Transverse colon (tissue), 4 donors: Measurements from ENCODE around the gene SCRN3. TPM values are rescaled to one million over a fixed set of nuclear protein-coding genes. Genes with fewer than 3 reads are reported as not detected.

Experiments
- DNase-seq: peaks from one replicate; pipeline ENCODE4 v3.0.0-alpha.2; 2019
- H3K27ac ChIP-seq, 4 donors: fragments of 200-600 bp; sonication (generic); 2 replicates each; pipeline ENCODE4 v1.5.1; 2016 to 2018; ENCODE audit warnings: inconsistent platforms in 4 of 4
- H3K27me3 ChIP-seq: fragments of 200-600 bp; sonication (generic); 2 replicates; pipeline ENCODE4 v1.5.1; 2017; ENCODE audit warnings: inconsistent platforms
- H3K36me3 ChIP-seq, 4 donors: fragments of 200-600 bp; sonication (generic); 2 replicates each; pipeline ENCODE4 v1.5.1; 2017 to 2019; ENCODE audit warnings: inconsistent platforms in 4 of 4
- H3K4me1 ChIP-seq, 4 donors: fragments of 200-600 bp; sonication (generic); 2 replicates each; pipeline ENCODE4 v1.5.1; 2017 to 2020; ENCODE audit warnings: inconsistent platforms in 4 of 4
- H3K4me3 ChIP-seq, 4 donors: fragments of 200-600 bp; sonication (generic); 1 replicate in 1 of 4; 2 replicates in 3 of 4; pipeline versions ENCODE4 v1.5.1 to v1.6.1; 2017 to 2019; ENCODE audit warnings: inconsistent platforms in 4 of 4
- H3K9me3 ChIP-seq, 2 donors: fragments of 200-600 bp; sonication (generic); 2 replicates each; pipeline ENCODE4 v1.5.1; 2017 to 2019; ENCODE audit warnings: inconsistent platforms in 2 of 2
- CTCF ChIP-seq, 5 experiments: fragments of 200-600 bp in 3 of 5; fragments of 450-650 bp in 2 of 5; sonication (generic) in 3 of 5; IDR thresholded peaks; 1 replicate in 2 of 5; 2 replicates in 3 of 5; pipeline ENCODE4 v1.5.1; 2016 to 2017; ENCODE audit warnings: antibody characterized with exemption in 5 of 5, inconsistent platforms in 3 of 5, mild to moderate bottlenecking in 2 of 5, moderate library complexity in 1 of 5
- EP300 ChIP-seq: sonication (generic); formaldehyde crosslinking; IDR thresholded peaks from one replicate; pipeline ENCODE4 v1.6.1; 2017; ENCODE audit warnings: antibody characterized with exemption, low read depth
- POLR2A ChIP-seq: fragments of 450-650 bp; IDR thresholded peaks from one replicate; pipeline ENCODE4 v1.6.1; 2016; ENCODE audit warnings: antibody characterized with exemption, mild to moderate bottlenecking, moderate library complexity
- POLR2AphosphoS5 ChIP-seq, 3 donors: sonication (generic); formaldehyde crosslinking; IDR thresholded peaks; one replicate each; pipeline ENCODE4 v1.6.1; 2016; ENCODE audit warnings: antibody characterized with exemption in 3 of 3
- WGBS, 2 donors: methylation state at CpG; one replicate each; pipeline ENCODE4 v1.1.5; 2018; ENCODE audit warnings: low coverage in 1 of 2; 5-methylcytosine and 5-hydroxymethylcytosine counted together
- in situ Hi-C, 4 donors: fragments of 200-750 bp; cut with MboI; loops; one replicate each; pipeline versions ENCODE4 v1.15.0 to v1.15.1; 2017; ENCODE audit warnings: low sequenced_read_pairs in 3 of 4, low pct_ligation_motif_present in 1 of 4, low pct_unique_long_range_greater_than_20kb in 1 of 4
- intact Hi-C: fragments of 100-400 bp; cut with DNase I; formaldehyde crosslinking; loops from one replicate; pipeline ENCODE4 v1.15.1; 2023; ENCODE audit warnings: low total_unique reads
- total RNA-seq, 4 donors: library from RNA; depleted of rRNA; stranded (reverse); fragments of >200 nt; gene quantifications; one replicate each; pipeline ENCODE4 v1.1.0, GENCODE V29; 2016

SCRN3 gene
- total RNA-seq, 4 donors from 2014 or later = 24.5 to 32.7 (median 30.2) TPM

DNA sequence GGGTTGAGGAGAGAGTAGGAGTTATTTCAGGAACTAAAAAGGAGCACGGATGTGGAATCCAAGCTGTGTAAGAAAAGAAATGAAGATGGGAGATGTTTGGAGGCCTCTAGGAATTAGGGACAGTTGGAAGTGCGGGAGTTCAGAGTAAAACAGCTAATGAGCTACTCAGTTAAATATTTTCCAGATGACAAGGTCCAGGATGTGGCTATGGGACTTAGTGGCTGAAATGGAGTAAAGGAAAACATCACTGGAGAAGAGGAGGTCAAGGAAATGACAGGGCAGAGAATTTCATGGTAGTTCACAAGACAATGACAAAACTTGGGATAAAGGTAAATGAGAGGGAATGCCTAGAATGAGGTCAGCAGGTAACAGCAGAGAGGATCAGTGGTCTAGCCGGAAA is 78.3 kb downstream of the SCRN3 start:
- 55 to 81% methylated on average over 3 of the region's 3 CpGs for WGBS, 2 donors
- DNase-seq = no peak
- no peak overlapping the region for H3K27ac ChIP-seq
- H3K4me3 ChIP-seq = no peak overlapping the region
- intact Hi-C loops (no loop called here), in situ Hi-C loops (loop anchor here in 1 of 4 donors (25.0 kb wide), 1 partner anchor 214 kb away; no protein-coding TSS in a partner anchor)
- no peaks in the 10 kb centered on the region for H3K4me1 ChIP-seq
- H3K36me3 ChIP-seq = no peaks in the 10 kb centered on the region
- H3K9me3 ChIP-seq = no peaks in the 10 kb centered on the region
- no peak for TF ChIP-seq POLR2A
- TF ChIP-seq CTCF (IDR thresholded peaks at IDR 0.05) = no peak
- TF ChIP-seq POLR2AphosphoS5 (IDR thresholded peaks at IDR 0.05) = no peak
- no peak for TF ChIP-seq EP300
- no peaks in the 10 kb centered on the region for H3K27me3 ChIP-seq

DNA sequence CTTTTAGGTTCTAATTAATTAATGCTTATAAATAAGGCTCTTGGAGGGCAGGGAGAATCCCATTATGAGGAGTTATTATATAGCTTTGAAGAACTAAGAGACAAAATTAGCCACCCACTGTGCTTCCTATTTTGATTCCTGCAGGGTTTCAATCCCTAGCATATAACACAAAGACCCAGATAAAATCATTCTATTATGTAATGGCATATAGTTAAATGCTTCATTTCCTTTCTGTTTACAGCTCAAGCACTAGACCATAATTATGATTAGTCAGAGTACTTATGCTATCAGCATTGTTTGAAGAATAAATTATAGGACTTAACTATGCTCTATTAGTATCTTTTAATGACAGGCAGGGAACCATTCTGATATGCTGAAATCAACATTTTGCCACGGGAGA is 82.2 kb downstream of the SCRN3 start:
- Histone ChIP-seq H3K36me3 (no peaks in the 10 kb centered on the region), H3K4me3 (no peak overlapping the region), H3K27me3 (no peaks in the 10 kb centered on the region), H3K9me3 (no peaks in the 10 kb centered on the region), H3K27ac (no peak overlapping the region), H3K4me1 (no peaks in the 10 kb centered on the region)
- DNase-seq = no peak
- 75 to 90% methylated on average over 1 of the region's 1 CpG for WGBS, 2 donors
- no peak for TF ChIP-seq POLR2A
- TF ChIP-seq CTCF (IDR thresholded peaks at IDR 0.05) = no peak
- TF ChIP-seq POLR2AphosphoS5 (IDR thresholded peaks at IDR 0.05) = no peak
- TF ChIP-seq EP300 = no peak
- in situ Hi-C loops (no loop called here), intact Hi-C loops (no loop called here)

Other genes starting within 250 kb of the SCRN3 start
- 10 to 100 TPM in 3 of 4 donors, 1 to 10 TPM in 1; 6.7 to 47.7 (median 37.1) TPM for gene OLA1, start 147.2 kb upstream of the SCRN3 start, total RNA-seq
- gene SP9, start 60.8 kb upstream of the SCRN3 start, total RNA-seq = not detected
- gene GPR155, start 91.3 kb downstream of the SCRN3 start, total RNA-seq = 1 to 10 TPM; 1.2 to 7.3 (median 3.5) TPM
- gene WIPF1, start 202.1 kb downstream of the SCRN3 start, total RNA-seq = 10 to 100 TPM in 3 of 4 donors, 1 to 10 TPM in 1; 8.5 to 32.6 (median 16.1) TPM